ENCODE data around the gene ZNF408. TPM values are rescaled to one million over a fixed set of nuclear protein-coding genes. Genes with fewer than 3 reads are reported as not detected.
"Not testable (repeated sequence)": the region's sequence is repeated elsewhere in the genome, so short reads cannot be mapped to it uniquely, and the experiment has no call there.

The ZNF408 gene
- total RNA-seq, 1 experiment from 2014 or later = 17.5 TPM

DNA sequence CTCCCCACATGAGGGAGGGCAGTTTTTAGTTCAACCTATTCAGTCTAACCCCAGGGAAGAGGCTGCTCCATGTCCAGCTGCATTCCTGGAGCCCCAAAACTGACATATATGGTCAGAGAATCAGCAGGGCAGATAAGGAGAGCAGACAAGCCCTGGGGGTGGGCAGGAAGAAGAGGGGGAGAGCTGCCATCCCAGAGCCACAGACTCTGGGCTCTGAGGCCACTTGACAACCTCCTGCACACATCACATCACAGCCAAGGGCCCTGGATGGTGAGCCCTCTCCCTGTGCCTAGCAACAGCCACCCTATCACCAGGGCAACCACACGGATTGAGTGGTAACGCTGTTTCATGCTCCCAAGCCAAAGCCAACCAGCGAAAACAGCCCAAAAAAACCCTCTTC is 3.5 kb upstream of the ZNF408 start:
- DNase-seq (ENCODE audit: low spot score) = no peak

DNA sequence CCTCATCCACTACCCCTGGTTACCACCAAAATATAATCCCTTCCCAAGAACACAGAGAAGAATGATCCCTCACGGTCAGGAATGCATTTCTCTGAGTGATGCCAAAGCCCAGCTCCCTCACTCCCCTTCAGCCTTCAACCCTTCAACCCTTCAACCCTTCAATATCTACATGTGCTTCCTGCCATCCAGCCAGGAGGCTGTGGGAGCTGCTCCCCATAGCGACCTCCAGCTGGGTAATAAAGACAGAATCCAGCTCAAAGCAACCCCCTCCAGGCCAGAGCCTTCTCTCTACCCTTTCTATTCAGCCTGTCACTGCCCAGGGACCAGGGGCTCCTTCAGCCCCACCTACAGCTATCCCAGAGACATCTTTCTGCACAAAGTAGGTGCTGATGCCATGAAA is 3.1 kb upstream of the ZNF408 start:
- DNase-seq (ENCODE audit: low spot score) = no peak

DNA sequence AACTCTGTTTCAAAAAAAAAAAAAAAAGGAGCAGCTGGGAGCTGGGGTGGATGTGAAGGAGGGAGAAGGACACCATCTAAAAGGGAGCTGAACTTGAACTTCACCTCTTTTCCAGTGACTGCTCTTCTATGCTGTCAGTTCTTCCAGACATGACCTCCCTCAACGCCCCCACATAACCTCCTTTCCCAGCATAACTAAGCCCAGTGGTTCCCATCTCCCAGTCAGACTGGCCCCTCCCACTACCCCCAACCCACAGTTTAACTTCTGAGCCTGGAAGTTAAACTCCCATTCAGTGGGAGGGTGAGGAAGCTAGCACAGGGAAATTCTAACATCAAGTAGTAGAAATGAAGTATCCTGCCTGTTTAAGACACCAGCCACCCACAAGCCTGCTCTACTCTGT is 2.2 kb upstream of the ZNF408 start:
- DNase-seq (ENCODE audit: low spot score) = no peak

DNA sequence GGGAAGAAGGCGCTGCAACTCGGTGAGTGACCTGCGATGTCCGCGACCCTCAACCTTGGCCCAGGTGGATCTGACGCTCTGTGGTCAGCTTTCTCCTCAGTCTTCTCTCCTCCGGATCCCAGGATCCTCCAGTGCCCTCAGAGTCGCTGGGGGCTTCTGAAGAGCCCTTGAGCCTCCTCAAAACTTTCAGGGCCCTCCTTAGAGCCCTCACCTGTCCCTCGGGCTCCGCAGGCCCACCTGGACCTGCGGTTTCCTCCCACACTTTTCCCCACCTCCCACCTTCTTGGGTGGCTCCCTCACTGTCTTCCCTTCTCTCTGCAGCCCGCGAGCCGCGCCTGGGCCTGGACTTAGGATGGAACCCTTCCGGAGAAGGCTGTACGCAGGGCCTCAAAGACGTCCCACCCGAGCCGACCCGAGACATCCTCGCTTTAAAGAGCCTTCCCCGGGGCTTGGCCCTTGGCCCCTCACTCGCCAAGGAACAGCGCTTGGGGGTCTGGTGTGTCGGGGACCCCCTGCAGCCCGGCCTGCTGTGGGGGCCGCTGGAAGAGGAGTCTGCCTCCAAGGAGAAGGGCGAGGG is 335 bp downstream of the ZNF408 start:
- DNase-seq (ENCODE audit: low spot score) = no peak

DNA sequence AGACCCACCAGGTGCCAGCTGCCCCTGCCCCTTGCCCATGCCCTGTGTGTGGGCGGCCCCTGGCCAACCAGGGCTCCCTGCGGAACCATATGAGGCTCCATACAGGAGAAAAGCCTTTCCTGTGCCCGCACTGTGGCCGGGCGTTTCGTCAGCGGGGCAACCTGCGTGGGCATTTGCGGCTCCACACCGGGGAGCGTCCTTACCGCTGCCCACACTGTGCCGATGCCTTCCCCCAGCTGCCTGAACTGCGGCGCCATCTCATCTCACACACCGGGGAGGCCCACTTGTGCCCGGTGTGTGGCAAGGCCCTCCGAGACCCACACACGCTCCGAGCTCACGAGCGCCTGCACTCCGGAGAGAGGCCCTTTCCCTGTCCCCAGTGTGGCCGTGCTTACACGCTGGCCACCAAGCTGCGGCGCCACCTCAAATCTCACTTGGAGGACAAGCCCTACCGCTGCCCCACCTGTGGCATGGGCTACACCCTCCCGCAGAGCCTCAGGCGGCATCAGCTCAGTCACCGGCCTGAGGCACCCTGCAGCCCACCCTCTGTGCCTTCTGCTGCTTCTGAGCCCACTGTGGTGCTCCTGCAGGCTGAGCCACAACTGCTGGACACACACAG is 4.3 kb downstream of the ZNF408 start:
- DNase-seq (ENCODE audit: low spot score) = no peak

DNA sequence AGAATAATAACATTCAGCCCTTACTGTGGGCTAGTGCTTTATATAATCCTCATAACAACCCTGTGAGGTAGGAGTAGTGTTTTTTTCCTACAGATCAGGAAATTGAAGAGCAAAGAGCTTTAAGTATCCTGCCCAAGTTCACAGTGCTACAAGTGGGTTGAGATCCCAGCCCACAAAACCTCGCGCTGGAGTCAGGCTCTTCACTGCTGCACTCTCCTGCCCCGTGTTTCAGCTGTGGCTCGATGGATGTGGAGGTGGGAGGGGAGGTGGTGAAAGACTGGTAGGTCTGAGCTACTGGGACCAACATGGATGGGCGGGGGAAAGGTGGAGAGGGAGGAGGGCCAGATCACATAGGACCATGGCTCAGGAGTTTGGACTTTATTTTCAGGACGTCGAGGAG is 6.1 kb downstream of the ZNF408 start:
- DNase-seq (ENCODE audit: low spot score) = no peak

DNA sequence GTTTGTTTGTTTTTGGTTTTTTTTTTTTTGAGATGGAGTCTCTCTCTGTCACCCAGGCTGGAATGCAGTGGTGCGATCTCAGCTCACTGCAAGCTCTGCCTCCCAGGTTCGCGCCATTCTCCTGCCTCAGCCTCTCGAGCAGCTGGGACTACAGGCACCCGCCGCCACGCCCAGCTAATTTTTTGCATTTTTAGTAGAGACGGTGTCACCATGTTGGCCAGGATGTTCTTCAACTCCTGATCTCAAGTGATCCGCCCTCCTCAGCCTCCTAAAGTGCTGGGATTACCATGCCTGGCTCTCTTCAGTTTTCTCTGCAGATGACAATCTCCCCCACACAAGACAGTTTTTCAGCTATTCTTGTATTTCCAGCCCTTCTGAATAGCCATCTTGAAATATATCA is 8.5 kb downstream of the ZNF408 start:
- not testable (repeated sequence) for DNase-seq (ENCODE audit: low spot score)

DNA sequence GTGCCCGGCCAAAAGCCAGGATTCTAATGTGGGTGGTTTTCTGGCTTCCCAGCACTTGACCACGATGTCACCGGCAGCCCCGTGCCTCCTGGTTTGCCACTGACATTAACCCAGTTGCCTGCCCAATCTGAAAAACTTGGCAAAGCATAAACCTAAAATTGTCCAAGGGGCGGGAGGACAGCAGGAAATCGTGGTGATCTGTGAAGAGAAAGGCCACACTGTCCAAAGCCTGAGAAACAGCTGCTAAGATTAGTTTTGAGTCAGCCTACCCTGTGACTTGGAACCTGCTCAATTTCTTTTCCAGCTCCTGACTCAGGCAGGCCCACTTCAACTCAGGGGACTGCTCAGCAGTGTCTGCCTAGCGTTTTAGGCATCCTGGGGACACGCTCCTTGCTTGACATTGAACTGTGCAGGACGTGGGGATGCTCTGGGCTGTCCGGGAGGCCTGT is 10.0 kb downstream of the ZNF408 start:
- DNase-seq (ENCODE audit: low spot score) = no peak

DNA sequence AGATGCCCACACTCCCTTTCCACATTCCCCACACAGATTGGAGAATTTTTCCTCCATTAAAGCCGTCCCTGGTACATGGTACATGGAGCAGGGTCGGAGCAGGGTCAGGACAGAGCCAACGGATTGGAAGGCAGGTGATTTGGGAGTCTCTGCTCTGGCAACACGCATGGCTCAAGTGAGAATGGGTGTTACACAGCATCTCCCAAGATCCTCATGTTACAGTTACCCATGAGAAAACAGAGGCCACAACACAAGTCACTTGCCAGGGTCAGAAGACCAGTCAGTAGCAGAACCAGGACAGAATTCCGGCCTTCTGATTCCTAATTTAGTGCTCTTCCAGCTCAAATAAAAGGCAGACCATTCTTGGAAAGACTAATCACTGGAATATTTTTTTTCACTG is 10.5 kb downstream of the ZNF408 start:
- no peak for DNase-seq (ENCODE audit: low spot score)

DNA sequence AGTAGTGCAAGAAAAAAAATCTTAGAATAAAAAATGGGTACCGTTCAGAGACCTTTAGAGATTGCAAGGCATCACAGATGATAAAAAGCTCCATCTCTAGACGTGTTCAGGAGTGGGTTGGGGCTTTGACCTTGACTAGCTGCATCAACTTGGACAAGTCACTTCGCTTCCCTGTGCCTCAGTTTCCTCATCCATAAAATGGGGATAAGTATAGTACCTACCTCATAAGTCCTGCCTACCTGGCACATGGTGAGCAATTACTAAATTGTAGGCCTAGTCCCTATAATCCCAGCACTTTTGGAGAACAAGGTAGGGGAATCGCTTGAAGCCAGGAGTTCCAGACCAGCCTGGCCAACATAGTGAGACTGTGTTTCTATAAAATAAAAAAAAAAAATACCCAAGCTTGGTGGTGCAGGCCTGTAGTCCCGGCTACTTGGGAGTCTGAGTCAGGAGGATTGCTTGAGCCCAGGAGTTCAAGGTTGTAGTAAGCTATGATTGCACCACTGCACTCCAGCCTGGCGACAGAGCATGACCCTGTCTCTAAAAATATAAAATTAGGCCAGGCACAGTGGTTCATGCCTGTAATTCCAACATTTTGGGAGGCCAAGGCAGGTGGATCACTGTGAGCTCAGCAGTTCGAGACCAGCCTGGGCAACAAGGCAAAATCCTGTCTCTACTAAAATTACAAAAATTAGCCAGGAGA is 12.2 kb downstream of the ZNF408 start:
- DNase-seq (ENCODE audit: low spot score) = no peak

DNA sequence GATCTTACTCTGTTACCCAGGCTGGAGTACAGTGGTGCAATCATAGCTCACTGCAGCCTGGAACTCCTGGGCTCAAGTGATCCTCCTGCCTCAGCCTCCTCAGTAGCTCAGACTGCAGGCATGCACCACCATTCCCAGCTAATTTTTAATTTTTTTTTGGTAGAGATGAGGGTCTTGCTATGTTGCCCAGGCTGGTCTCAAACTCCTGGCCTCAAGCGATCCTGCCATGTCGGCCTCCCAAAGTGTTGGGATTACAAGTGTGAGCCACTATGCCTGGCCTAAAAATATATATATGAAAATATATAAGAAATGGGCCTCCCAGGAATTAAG is 17.0 kb downstream of the ZNF408 start:
- not testable (repeated sequence) for DNase-seq (ENCODE audit: low spot score)

DNA sequence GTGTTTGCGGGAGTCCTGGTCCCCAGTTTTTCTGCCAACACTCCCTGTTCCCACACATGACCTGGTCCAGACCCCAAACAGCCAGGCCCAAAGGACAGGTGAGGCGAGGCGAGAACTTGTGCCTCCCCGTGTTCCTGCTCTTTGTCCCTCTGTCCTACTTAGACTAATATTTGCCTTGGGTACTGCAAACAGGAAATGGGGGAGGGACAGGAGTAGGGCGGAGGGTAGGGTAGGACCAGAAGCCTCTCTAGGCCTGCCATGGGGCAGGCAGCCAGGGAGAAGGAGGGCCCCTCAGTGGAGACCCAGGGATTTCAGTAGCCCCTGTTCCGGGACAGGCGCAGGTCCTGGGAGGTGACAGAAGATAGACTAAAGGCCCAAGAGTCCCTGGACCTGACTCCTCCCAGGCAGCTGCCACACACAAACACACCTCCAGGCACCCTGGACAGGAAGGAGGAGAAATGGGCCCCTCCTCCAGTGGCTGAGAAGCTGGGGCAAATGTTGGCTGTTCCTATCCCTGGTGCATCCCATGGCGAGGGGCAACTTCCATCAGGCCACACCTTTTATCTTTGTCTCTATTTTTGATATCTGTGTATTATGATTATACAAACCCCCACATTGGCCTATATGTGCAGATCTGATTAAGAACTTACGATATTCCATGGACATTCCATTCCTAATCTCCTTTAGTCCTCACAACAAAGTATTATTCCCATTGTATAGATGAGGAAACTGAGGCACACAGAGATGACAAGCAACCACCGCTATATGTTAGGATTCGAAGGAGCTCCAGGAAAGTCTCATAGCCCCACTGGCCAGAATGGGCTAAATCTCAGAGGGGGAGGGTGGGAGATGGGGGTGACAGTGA is 17.6 kb downstream of the ZNF408 start:
- peak; percentile 73 for DNase-seq (ENCODE audit: low spot score)

DNA sequence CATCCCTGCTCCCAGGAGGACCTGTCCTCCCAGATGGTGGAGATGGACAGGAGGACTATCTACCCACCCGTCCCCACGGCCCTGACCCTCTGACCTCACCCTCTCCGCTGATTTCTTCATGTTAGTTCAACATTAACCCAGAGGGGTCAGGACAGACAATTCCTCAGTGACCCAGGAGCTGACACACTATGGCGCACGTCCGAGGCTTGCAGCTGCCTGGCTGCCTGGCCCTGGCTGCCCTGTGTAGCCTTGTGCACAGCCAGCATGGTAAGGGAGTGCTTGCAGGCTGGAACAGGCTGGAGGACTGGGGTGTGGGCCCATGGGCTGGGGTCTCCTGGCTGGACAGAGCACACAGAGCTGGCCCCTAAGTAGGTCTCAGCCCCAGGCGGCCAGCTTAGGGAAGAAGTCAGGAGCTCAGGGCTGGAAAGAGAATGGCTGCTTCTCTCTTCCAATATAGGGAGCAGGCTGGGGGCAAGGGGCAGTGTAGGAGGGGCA is 18.3 kb downstream of the ZNF408 start, which contains the start of gene F2:
TSS of gene F2 (plus strand) at position 166 of the 495 bp plus-strand sequence. CDS start at position 189, 23 bp downstream.
- DNase-seq (ENCODE audit: low spot score) = no peak

DNA sequence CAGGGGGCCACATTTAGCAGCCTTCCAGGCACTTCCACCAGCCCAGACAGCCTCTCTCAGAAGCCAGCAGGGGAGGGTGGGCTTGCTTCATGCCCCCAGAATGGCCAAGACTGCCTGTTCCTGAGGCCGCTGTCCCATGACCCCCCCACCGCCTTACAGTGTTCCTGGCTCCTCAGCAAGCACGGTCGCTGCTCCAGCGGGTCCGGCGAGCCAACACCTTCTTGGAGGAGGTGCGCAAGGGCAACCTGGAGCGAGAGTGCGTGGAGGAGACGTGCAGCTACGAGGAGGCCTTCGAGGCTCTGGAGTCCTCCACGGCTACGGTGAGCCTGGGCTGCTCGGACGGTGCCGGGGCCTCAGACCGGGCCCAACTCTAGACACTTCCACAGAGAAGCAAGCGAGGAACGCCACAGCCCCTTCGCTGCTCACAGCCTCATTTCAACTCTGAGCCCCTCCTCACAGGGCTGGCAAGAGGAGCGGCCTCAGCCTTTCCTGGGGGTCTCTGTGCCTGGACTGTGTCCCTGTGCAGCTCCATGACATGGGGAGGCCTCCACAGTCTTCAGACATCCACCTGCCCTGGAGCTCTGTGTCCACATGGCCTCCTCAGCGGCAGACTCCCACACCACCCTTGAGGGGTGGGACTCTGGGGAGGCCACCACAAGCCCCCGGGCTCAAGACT is 18.9 kb downstream of the ZNF408 start:
- DNase-seq (ENCODE audit: low spot score) = no peak

DNA sequence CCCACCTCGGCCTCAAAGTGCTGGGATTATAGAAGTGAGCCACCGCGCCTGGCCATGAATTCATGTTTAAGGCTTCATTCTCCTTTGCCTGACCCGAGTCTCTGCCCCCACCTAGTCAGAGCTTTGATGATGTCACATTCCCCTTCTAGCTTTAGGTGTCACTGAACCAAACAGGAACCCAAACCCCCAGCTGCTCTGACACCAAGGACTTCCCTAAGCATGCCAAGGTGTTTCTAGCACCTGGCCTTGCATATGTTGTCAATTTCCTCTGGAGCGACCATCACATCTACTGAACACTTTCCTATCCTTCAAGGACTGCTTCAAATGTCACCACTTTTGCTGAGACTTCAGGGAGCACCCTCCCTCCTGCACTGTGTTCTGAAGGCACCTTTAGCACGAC is 20.5 kb downstream of the ZNF408 start:
- no peak for DNase-seq (ENCODE audit: low spot score)

DNA sequence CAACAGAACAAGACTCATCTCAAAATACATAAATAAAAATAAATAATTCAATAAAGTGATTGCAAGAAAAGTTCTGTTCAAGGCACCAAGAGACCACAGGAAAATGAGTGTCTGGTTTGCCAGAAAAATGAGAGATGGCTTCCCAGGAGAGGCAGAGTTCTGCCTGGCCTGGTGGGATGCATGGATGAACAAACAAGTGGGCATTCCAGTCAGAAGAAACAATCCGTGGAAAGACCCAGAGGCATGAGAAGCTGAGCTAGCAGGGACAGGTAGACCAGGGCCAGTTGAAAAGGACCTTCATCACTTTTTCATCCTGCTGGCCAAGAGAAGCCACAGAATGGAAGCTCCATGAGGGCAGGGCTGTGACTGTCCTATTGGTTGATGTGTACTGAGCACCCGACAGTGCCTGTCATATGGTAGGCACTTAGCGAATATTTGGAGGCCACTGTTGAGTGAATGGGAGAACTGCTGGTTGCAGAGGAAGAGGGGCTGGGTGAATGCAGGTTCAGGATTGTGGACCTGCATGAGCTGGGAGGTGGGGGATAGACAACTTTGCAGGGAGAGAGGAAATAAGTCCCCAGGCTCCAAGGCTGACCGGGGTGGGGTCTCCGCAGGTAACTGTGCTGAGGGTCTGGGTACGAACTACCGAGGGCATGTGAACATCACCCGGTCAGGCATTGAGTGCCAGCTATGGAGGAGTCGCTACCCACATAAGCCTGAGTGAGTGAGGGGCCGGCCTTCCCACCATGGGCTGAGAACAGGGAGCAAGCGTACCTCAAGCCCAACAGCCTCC is 21.9 kb downstream of the ZNF408 start:
- no peak for DNase-seq (ENCODE audit: low spot score)

DNA sequence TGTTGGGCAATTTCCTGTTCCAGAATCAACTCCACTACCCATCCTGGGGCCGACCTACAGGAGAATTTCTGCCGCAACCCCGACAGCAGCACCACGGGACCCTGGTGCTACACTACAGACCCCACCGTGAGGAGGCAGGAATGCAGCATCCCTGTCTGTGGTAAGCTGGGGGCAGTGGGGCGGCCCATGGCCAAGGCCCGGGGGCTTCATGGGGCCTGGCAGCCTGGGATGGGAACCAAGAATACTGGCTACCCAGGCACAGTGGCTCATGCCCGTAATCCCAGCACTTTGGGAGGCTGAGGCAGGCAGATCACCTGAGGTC is 22.5 kb downstream of the ZNF408 start:
- DNase-seq (ENCODE audit: low spot score) = no peak

DNA sequence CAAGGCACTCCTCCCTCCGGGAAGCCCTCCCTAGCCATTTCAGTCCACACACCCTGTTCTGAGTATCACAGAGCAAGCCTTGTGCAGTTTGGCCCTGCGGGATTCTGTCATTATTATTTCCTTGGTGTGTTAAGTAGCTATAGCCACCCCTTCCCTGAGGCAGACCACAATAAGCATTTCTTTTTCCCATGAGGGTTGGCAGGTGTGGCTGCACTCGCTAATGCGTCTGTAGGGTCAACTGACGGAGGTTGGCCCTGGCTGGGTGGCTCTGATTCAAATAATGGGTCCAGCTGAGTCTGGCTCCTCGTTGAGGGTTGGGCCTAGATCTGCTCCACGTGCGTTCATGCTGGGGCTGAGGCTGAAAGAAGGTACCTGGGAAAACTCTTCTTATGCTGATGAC is 23.3 kb downstream of the ZNF408 start:
- DNase-seq (ENCODE audit: low spot score) = no peak

DNA sequence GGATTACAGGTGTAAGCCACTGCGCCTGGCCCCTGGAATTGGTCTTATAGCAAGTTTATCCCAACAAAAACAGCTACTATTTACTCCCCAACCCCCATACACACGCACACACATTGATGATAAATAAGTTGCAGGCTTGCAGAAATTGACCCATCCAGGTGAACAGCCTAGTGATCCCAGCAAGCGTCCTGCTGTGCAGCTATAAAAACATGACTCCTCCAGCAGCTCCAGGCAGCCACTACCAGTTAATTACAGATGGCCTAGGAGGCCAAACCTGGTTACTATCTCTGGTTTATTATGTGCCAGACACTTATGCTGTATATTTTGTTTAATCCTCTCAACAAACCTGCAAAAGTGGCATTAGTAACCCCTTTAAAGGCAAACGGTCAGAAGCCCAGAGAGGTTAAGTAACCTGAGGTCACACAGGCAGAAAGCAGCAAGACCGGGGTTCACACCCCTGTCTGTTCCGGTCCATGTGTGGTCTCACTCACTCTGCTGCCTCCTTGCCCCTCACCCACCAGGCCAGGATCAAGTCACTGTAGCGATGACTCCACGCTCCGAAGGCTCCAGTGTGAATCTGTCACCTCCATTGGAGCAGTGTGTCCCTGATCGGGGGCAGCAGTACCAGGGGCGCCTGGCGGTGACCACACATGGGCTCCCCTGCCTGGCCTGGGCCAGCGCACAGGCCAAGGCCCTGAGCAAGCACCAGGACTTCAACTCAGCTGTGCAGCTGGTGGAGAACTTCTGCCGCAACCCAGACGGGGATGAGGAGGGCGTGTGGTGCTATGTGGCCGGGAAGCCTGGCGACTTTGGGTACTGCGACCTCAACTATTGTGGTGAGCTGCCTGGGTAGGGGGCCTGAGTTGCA is 24.7 kb downstream of the ZNF408 start:
- no peak for DNase-seq (ENCODE audit: low spot score)
